ENCODE measurements around the gene PDSS1.
"Not testable (repeated sequence)": the region's sequence is repeated elsewhere in the genome, so short reads cannot be mapped to it uniquely, and the experiment has no call there.

Gene PDSS1

DNA sequence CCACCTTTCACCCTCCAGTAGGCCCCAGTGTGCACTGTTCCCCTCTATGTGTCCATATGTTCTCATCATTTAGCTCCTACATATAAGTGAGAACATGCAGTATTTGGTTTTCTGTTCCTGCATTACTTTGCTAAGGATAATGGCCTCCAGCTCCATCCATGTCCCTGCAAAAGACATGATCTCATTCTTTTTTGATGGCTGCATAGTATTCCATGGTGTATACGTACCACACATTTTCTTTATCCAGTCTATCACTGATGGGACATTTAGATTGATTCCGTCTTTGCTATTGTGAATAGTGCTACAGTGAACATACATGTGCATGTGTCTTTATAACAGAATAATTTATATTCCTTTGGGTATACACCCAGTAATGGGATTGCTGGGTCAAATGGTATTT, 92.3 kb downstream of the PDSS1 start:
- not testable (repeated sequence) for H3K36me3 ChIP-seq (ENCODE audit: control insufficient read depth, insufficient read depth, low read length); DNase-seq; H3K9me3 ChIP-seq (ENCODE audit: control insufficient read depth, low read length); H3K4me1 ChIP-seq (ENCODE audit: control insufficient read depth, insufficient read depth, low read length, poor library complexity, severe bottlenecking); H3K27ac ChIP-seq (ENCODE audit: insufficient read depth, low read length, poor library complexity, severe bottlenecking); H3K4me3 ChIP-seq (ENCODE audit: insufficient read depth, low read depth, low read length, poor library complexity, severe bottlenecking); H3K27me3 ChIP-seq (replicated peaks; ENCODE audit: control insufficient read depth, insufficient read depth, low read length, poor library complexity, severe bottlenecking)

DNA sequence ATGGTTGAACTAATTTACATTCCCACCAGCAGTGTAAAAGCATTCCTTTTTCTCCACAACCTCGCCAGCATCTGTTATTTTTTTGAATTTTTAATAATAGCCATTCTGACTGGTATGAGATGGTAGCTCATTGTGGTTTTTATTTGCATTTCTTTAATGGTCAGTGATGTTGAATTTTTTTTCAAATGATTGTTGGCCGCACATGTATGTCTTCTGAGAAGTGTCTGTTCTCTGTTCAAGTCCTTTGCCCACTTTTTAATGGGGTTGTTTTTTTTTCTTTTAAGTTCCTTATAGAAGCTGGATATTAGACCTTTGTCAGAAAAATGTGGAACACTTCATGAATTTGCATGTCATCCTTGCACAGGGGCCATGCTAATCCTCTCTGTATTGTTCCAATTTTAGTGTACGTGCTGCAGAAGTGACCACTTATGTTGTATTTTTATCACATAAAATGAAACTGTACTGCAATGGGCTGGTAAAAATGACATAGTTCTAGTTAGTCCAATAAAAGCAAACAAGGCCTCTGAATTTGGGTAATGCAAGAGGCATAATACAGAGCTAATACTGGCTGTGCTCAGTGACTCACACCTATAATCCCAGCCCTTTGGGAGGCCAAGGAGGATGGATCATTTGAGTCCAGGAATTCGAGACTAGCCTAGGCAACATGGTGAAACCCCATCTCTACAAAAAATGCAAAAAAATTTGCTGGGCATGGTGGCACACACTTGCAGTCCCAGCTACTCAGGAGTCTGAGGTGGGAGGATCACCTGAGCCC, 92.9 kb downstream of the PDSS1 start:
- Histone ChIP-seq H3K27ac (ENCODE audit: insufficient read depth, low read length, poor library complexity, severe bottlenecking) (no peak overlapping the region), H3K9me3 (ENCODE audit: control insufficient read depth, low read length) (no peaks in the 10 kb centered on the region), H3K4me1 (ENCODE audit: control insufficient read depth, insufficient read depth, low read length, poor library complexity, severe bottlenecking) (no peaks in the 10 kb centered on the region), H3K27me3 (replicated peaks; ENCODE audit: control insufficient read depth, insufficient read depth, low read length, poor library complexity, severe bottlenecking) (no peaks in the 10 kb centered on the region), H3K36me3 (ENCODE audit: control insufficient read depth, insufficient read depth, low read length) (no peaks in the 10 kb centered on the region), H3K4me3 (ENCODE audit: insufficient read depth, low read depth, low read length, poor library complexity, severe bottlenecking) (no peak overlapping the region)
- DNase-seq, result no peak

DNA sequence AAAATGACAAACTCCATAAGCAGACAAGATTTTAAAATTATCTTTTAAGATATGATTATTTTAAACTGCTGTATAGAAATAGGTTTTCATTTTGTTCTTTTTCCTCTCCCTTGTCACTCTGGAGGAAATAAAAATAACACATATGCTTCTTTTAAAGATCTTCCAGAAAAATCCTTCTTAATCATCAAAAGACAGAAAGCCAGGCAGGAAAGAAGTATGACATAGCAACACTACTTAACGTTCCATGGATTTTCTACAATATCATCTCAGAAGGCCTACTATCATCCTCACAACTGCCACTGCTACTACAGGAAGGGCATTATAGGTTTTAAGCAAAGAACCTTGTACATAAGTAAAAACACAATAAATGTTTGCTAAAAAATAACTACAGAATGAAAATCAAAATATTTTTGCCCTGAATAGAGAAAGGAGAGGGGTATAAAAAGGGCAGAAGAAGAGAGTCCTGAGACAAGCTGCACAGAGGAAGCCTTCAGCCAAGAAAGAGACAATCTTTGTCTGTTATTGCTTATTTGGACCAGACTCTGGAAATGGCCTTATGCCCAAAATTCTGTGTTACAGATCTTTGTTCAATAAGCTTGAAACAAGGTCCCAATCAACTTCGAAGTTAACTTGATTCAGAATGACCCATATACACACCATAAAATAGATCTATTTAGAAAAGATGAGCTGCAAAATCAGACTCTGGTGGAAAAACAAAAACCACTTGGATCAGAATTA, 95.4 kb downstream of the PDSS1 start:
- Histone ChIP-seq H3K4me3 (ENCODE audit: insufficient read depth, low read depth, low read length, poor library complexity, severe bottlenecking) (no peak overlapping the region), H3K4me1 (ENCODE audit: control insufficient read depth, insufficient read depth, low read length, poor library complexity, severe bottlenecking) (no peaks in the 10 kb centered on the region), H3K36me3 (ENCODE audit: control insufficient read depth, insufficient read depth, low read length) (no peaks in the 10 kb centered on the region), H3K27ac (ENCODE audit: insufficient read depth, low read length, poor library complexity, severe bottlenecking) (no peak overlapping the region), H3K9me3 (ENCODE audit: control insufficient read depth, low read length) (no peaks in the 10 kb centered on the region), H3K27me3 (replicated peaks; ENCODE audit: control insufficient read depth, insufficient read depth, low read length, poor library complexity, severe bottlenecking) (no peaks in the 10 kb centered on the region)
- DNase-seq, result no peak

All from effector memory CD4-positive, alpha-beta T cell (primary cell).